K562 (cell line): ENCODE measurements around the gene DNASE1L3.

Source experiments
- ZNF175 ChIP-seq: fragments of 200-800 bp; sonication (Bioruptor generic); IDR thresholded peaks from 2 replicates; pipeline ENCODE4 v1.6.1; 2016; ENCODE audit warnings: low read depth, mild to moderate bottlenecking, missing genetic modification characterization, missing compliant biosample characterization
- TF ChIP-seq, protein P1 (sequence below): fragments of 450-650 bp; formaldehyde crosslinking; IDR thresholded peaks from 2 replicates; pipeline ENCODE4 v1.4.0; 2022; ENCODE audit warnings: missing genetic modification characterization

DNA sequence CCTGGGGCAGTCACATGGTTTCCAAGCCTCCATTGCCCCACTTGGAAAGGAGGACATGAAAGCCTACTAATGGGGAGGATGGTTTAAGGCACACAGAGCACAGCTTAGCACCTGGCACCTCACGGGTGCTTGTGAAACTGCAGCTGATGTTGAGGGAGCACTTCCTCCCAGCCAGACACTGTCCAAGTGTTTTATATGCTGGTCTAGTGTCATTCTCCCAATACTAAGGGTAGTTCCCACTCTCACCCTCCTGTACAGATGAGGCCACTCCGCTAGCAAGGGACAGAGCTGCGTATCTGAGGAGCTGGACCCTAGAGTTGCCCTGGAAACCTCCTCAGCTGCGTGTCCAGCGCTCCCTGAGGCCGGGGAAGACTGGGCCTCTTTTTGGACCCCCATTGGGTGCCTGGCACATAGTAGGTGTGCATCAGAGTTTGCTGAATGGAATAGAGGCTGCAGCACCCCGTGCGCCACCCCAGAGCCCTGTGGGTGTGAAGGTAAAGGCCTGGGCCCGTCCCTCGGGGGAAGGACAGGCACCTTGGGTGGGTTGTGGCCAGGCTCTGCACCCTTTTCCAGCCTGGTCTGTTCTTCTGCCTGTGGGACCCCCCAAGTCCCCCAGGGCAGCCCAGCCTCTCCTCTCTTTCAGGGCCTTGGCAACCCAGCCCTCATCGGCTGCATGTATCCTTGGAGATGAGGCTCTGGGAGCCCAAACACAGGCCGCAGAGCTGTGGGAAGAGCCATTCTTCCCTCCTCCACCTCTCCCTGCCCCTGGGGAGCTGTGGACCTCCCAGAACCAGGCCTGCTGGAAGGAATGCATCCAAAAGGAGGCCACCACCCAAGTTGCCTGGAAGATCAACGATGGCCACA lies 31.3 kb downstream of the DNASE1L3 start:
- no peak for TF ChIP-seq ZNF175 (CRISPR knock-in tag)
- TF ChIP-seq, protein P1, sequence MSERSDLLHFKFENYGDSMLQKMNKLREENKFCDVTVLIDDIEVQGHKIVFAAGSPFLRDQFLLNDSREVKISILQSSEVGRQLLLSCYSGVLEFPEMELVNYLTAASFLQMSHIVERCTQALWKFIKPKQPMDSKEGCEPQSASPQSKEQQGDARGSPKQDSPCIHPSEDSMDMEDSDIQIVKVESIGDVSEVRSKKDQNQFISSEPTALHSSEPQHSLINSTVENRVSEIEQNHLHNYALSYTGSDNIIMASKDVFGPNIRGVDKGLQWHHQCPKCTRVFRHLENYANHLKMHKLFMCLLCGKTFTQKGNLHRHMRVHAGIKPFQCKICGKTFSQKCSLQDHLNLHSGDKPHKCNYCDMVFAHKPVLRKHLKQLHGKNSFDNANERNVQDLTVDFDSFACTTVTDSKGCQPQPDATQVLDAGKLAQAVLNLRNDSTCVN (CRISPR knock-in tag): no peak
